ENCODE results near the gene SHCBP1. TPM values are rescaled to one million over a fixed set of nuclear protein-coding genes. Genes with fewer than 3 reads are reported as not detected.

The SHCBP1 gene
- total RNA-seq, 6 donors from 2014 or later: 0.89 to 12.1 (median 1.6) TPM

- Histone ChIP-seq H3K27me3 (no peaks in the 10 kb centered on the region), H3K36me3 (no peaks in the 10 kb centered on the region), H3K4me1 (no peaks in the 10 kb centered on the region), H3K27ac (no peak overlapping the region), H3K4me3 (no peak overlapping the region), H3K9me3 (peaks cover 0 to 12% (median 5%) of the 10 kb centered on the region in 4 donors)
- no peak for DNase-seq
- ATAC-seq (ENCODE audit: low FRiP score in 2 of 2): no peak
- TF ChIP-seq EP300 (IDR thresholded peaks at IDR 0.05) (no peak), POLR2AphosphoS5 (IDR thresholded peaks at IDR 0.05) (no peak), POLR2A (IDR thresholded peaks at IDR 0.05) (no peak), CTCF (IDR thresholded peaks at IDR 0.05) (no peak)
Observed at GRCh38 chr16:46586011-46586577, 35.1 kb downstream of the SHCBP1 start.

GRCh38 chr16:46583036-46583435, 38.1 kb downstream of the SHCBP1 start:
- H3K4me1 ChIP-seq: no peaks in the 10 kb centered on the region
- DNase-seq: no peak
- no peaks in the 10 kb centered on the region for H3K27me3 ChIP-seq
- 75 to 77% methylated on average over 2 of the region's 2 CpGs for WGBS, 2 donors
- H3K27ac ChIP-seq: no peak overlapping the region
- ATAC-seq (ENCODE audit: low FRiP score in 2 of 2): no peak
- no peaks in the 10 kb centered on the region for H3K36me3 ChIP-seq
- no peak for TF ChIP-seq EP300 (IDR thresholded peaks at IDR 0.05)
- TF ChIP-seq POLR2AphosphoS5 (IDR thresholded peaks at IDR 0.05): no peak
- TF ChIP-seq CTCF (IDR thresholded peaks at IDR 0.05): no peak
- no peak for TF ChIP-seq POLR2A (IDR thresholded peaks at IDR 0.05)
- H3K4me3 ChIP-seq: no peak overlapping the region
- H3K9me3 ChIP-seq: peaks cover 0 to 12% (median 5%) of the 10 kb centered on the region in 4 donors

- ATAC-seq (ENCODE audit: low FRiP score in 2 of 2) (no peak), DNase-seq (no peak)
- WGBS, 2 donors: 89 to 91% methylated on average over 1 of the region's 1 CpG
- no peak overlapping the region for H3K4me3 ChIP-seq
- H3K9me3 ChIP-seq: peaks cover 0 to 12% (median 5%) of the 10 kb centered on the region in 4 donors
- no peaks in the 10 kb centered on the region for H3K36me3 ChIP-seq
- no peaks in the 10 kb centered on the region for H3K27me3 ChIP-seq
- no peak overlapping the region for H3K27ac ChIP-seq
- TF ChIP-seq POLR2AphosphoS5 (IDR thresholded peaks at IDR 0.05): no peak
- no peak for TF ChIP-seq EP300 (IDR thresholded peaks at IDR 0.05)
- TF ChIP-seq CTCF (IDR thresholded peaks at IDR 0.05): no peak
- TF ChIP-seq POLR2A (IDR thresholded peaks at IDR 0.05): no peak
- H3K4me1 ChIP-seq: no peaks in the 10 kb centered on the region
Observed at GRCh38 chr16:46582313-46582712, 38.9 kb downstream of the SHCBP1 start.

- TF ChIP-seq EP300 (IDR thresholded peaks at IDR 0.05): no peak
- TF ChIP-seq POLR2A (IDR thresholded peaks at IDR 0.05): no peak
- no peak for TF ChIP-seq CTCF (IDR thresholded peaks at IDR 0.05)
- no peak for TF ChIP-seq POLR2AphosphoS5 (IDR thresholded peaks at IDR 0.05)
- Histone ChIP-seq H3K9me3 (no peaks in the 10 kb centered on the region), H3K27ac (no peak overlapping the region), H3K4me3 (no peak overlapping the region), H3K4me1 (no peaks in the 10 kb centered on the region), H3K27me3 (no peaks in the 10 kb centered on the region), H3K36me3 (no peaks in the 10 kb centered on the region)
- DNase-seq (no peak), ATAC-seq (ENCODE audit: low FRiP score in 2 of 2) (no peak)
- 95 to 100% methylated on average over 3 of the region's 3 CpGs for WGBS, 2 donors
Observed at GRCh38 chr16:46577988-46578579, 43.1 kb downstream of the SHCBP1 start.

GRCh38 chr16:46573834-46574159, 47.4 kb downstream of the SHCBP1 start:
- ATAC-seq (ENCODE audit: low FRiP score in 2 of 2): no peak
- WGBS, 2 donors: 83 to 87% methylated on average over 13 of the region's 13 CpGs
- TF ChIP-seq POLR2AphosphoS5 (IDR thresholded peaks at IDR 0.05) (no peak), EP300 (IDR thresholded peaks at IDR 0.05) (no peak), CTCF (IDR thresholded peaks at IDR 0.05) (no peak), POLR2A (IDR thresholded peaks at IDR 0.05) (no peak)

More at GRCh38 chr16:46573834-46574159, 47.4 kb downstream of the SHCBP1 start:
- no peaks in the 10 kb centered on the region for H3K27me3 ChIP-seq
- H3K27ac ChIP-seq: no peak overlapping the region
- no peaks in the 10 kb centered on the region for H3K9me3 ChIP-seq
- H3K4me3 ChIP-seq: no peak overlapping the region
- DNase-seq: no peak
- H3K36me3 ChIP-seq: no peaks in the 10 kb centered on the region
- H3K4me1 ChIP-seq: no peaks in the 10 kb centered on the region
